ENCODE measurements around the gene VAC14. TPM values are rescaled to one million over a fixed set of nuclear protein-coding genes. Genes with fewer than 3 reads are reported as not detected.

Gene VAC14
- total and polyA plus RNA-seq, 2 of the 8 experiments (the other 6 are each of a cell fraction or from before 2014, with no cell fraction given), result 56.0 to 108 TPM

GRCh38 chr16:70725912-70726828 lies 74.8 kb downstream of the VAC14 start (continued):
- no peak for TF ChIP-seq SIN3A (conservative IDR thresholded peaks at IDR 0.05 in 1 of 2, IDR thresholded peaks at IDR 0.05 in 1 of 2; ENCODE audit: low read depth in 1 of 2, low read length in 2 of 2)
- no peak for TF ChIP-seq YY1 (IDR thresholded peaks at IDR 0.05; ENCODE audit: low read depth, low read length)
- TF ChIP-seq CBX5 (IDR thresholded peaks at IDR 0.05; ENCODE audit: low read depth, low read length), result no peak
- no peak for TF ChIP-seq TAF1 (IDR thresholded peaks at IDR 0.05; ENCODE audit: low read depth, low read length)
- no peak for TF ChIP-seq HDAC2 (IDR thresholded peaks at IDR 0.05; ENCODE audit: borderline replicate concordance in 1 of 2, low read depth in 2 of 2, low read length in 2 of 2)
- TF ChIP-seq RFX5 (IDR thresholded peaks at IDR 0.05; ENCODE audit: borderline replicate concordance, low read depth, low read length), result no peak
